ENCODE data around the gene SNRPA.
"Not testable (repeated sequence)": the region's sequence is repeated elsewhere in the genome, so short reads cannot be mapped to it uniquely, and the experiment has no call there.

The SNRPA gene

DNA sequence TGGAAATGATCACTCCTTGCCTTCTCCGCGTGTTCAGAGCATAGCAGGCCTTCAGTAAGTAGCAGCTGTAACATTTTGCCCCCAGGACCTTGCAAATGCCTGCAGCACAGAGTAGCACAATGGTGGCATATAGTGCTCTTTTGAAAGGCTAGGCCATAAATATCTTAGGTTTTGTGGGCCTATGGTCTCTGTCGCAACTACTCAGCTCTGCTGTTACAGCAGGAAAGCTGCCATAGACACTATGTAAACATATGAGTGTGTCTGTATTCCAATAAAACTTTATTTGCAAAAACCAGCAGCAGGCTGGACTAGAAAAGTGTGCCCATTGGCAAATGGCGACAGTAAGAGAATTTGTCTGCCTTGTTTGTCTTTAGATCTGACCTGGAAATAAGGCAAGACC lies 24.7 kb upstream of the SNRPA start:
- no peak overlapping the region for H3K4me2 ChIP-seq (ENCODE audit: insufficient read depth, low read length)
- DNase-seq (no peak), ATAC-seq (ENCODE audit: insufficient read depth, low read depth) (no peak)
- H3K27me3 ChIP-seq (ENCODE audit: insufficient read depth, low read length, poor library complexity): no peaks in the 10 kb centered on the region
- no peak overlapping the region for H3K27ac ChIP-seq (ENCODE audit: low read length)
- no peak overlapping the region for H3K4me3 ChIP-seq (ENCODE audit: low read depth in 1 of 2, low read length in 2 of 2)
- no peaks in the 10 kb centered on the region for H4K20me1 ChIP-seq (ENCODE audit: insufficient read depth, low read length)
- H3K36me3 ChIP-seq (ENCODE audit: insufficient read depth, low read length): peaks cover 46% of the 10 kb centered on the region
- no peaks in the 10 kb centered on the region for H3K4me1 ChIP-seq (ENCODE audit: insufficient read depth, low read length)
- no peak overlapping the region for H3K9ac ChIP-seq (ENCODE audit: low read depth, low read length)
- peaks cover 9% of the 10 kb centered on the region; the same call in 1 of the 2 replicates for H3K79me2 ChIP-seq (ENCODE audit: insufficient read depth, low read length)
- H3K9me3 ChIP-seq (ENCODE audit: insufficient read depth, low read length, severe bottlenecking): no peaks in the 10 kb centered on the region
- H2AFZ ChIP-seq (ENCODE audit: low read depth, low read length): no peak overlapping the region
- TF ChIP-seq EZH2 (IDR thresholded peaks at IDR 0.05; ENCODE audit: borderline replicate concordance, low read depth, low read length, severe bottlenecking): no peak
- TF ChIP-seq, protein P1, sequence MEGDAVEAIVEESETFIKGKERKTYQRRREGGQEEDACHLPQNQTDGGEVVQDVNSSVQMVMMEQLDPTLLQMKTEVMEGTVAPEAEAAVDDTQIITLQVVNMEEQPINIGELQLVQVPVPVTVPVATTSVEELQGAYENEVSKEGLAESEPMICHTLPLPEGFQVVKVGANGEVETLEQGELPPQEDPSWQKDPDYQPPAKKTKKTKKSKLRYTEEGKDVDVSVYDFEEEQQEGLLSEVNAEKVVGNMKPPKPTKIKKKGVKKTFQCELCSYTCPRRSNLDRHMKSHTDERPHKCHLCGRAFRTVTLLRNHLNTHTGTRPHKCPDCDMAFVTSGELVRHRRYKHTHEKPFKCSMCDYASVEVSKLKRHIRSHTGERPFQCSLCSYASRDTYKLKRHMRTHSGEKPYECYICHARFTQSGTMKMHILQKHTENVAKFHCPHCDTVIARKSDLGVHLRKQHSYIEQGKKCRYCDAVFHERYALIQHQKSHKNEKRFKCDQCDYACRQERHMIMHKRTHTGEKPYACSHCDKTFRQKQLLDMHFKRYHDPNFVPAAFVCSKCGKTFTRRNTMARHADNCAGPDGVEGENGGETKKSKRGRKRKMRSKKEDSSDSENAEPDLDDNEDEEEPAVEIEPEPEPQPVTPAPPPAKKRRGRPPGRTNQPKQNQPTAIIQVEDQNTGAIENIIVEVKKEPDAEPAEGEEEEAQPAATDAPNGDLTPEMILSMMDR (IDR thresholded peaks at IDR 0.05; ENCODE audit: borderline replicate concordance, extremely low read depth, low read length, poor library complexity, severe bottlenecking): no peak

DNA sequence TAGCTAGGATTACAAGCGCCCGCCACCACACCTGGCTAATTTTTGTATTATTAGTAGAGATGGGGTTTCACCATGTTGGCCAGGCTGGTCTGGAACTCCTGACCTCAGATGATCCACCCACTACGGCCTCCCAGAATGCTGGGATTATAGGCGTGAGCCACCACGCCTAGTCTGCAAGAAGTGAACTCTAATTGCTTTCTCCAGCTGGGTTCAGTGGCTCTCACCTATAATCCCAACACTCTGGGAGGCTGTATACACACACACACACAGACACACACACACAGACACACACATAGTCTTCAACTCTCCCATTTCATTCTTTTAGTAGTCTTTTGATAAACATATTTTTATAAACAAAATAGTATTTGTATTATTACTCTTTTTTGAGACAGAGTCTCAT lies 20.9 kb upstream of the SNRPA start:
- not testable (repeated sequence) for H3K79me2 ChIP-seq (ENCODE audit: insufficient read depth, low read length); H3K9ac ChIP-seq (ENCODE audit: low read depth, low read length); H2AFZ ChIP-seq (ENCODE audit: low read depth, low read length); H3K4me2 ChIP-seq (ENCODE audit: insufficient read depth, low read length); ATAC-seq (ENCODE audit: insufficient read depth, low read depth); H4K20me1 ChIP-seq (ENCODE audit: insufficient read depth, low read length); H3K4me3 ChIP-seq (ENCODE audit: low read depth in 1 of 2, low read length in 2 of 2); H3K27ac ChIP-seq (ENCODE audit: low read length); H3K9me3 ChIP-seq (ENCODE audit: insufficient read depth, low read length, severe bottlenecking); H3K27me3 ChIP-seq (ENCODE audit: insufficient read depth, low read length, poor library complexity); H3K4me1 ChIP-seq (ENCODE audit: insufficient read depth, low read length); DNase-seq
- H3K36me3 ChIP-seq (ENCODE audit: insufficient read depth, low read length): peaks cover 64% of the 10 kb centered on the region

DNA sequence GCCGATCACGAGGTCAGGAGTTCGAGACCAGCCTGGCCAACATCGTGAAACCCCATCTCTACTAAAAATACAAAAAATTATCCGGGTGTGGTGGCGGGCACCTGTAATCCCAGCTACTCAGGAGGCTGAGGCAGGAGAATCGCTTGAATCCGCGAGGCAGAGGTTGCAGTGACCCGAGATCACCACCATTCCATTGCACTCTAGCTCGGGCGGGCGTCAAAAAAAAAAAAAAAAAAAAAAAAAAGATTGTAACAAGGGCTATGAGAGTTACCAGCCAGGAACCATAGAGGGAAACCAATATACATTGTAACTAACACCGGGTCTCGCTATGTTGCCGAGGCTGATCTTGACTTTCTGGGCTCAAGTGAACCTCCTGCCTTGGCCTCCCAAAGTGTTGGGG lies 18.7 kb upstream of the SNRPA start:
- not testable (repeated sequence) for H3K9ac ChIP-seq (ENCODE audit: low read depth, low read length); ATAC-seq (ENCODE audit: insufficient read depth, low read depth); DNase-seq; H3K27me3 ChIP-seq (ENCODE audit: insufficient read depth, low read length, poor library complexity); H3K4me2 ChIP-seq (ENCODE audit: insufficient read depth, low read length); H3K4me3 ChIP-seq (ENCODE audit: low read depth in 1 of 2, low read length in 2 of 2); H4K20me1 ChIP-seq (ENCODE audit: insufficient read depth, low read length); H3K4me1 ChIP-seq (ENCODE audit: insufficient read depth, low read length); H3K79me2 ChIP-seq (ENCODE audit: insufficient read depth, low read length); H3K9me3 ChIP-seq (ENCODE audit: insufficient read depth, low read length, severe bottlenecking); H3K27ac ChIP-seq (ENCODE audit: low read length); H2AFZ ChIP-seq (ENCODE audit: low read depth, low read length)
- H3K36me3 ChIP-seq (ENCODE audit: insufficient read depth, low read length): peaks cover 64% of the 10 kb centered on the region

DNA sequence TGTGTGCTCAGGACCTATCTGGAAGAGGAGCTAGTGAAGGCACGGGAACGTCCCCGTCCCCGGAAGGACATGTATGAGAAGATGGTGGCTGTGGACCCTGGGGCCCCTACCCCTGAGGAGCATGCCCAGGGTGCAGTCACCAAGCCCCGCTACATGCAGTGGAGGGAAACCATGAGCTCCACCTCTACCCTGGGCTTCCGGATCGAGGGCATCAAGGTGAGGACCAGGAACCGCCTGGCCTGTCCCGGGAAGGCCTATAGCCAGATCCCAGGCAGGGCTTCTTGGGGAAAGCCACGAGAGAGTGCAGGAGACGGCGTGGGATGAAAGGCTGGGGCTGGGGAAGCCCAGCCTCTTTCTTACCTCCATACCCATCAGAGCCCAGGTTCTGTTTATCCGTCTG lies 17.9 kb upstream of the SNRPA start:
- no peak overlapping the region for H3K4me3 ChIP-seq (ENCODE audit: low read depth in 1 of 2, low read length in 2 of 2)
- H3K27me3 ChIP-seq (ENCODE audit: insufficient read depth, low read length, poor library complexity): no peaks in the 10 kb centered on the region
- H3K27ac ChIP-seq (ENCODE audit: low read length): no peak overlapping the region
- ATAC-seq (ENCODE audit: insufficient read depth, low read depth) (no peak), DNase-seq (no peak)
- H3K4me1 ChIP-seq (ENCODE audit: insufficient read depth, low read length): no peaks in the 10 kb centered on the region
- no peak for TF ChIP-seq EZH2 (IDR thresholded peaks at IDR 0.05; ENCODE audit: borderline replicate concordance, low read depth, low read length, severe bottlenecking)
- TF ChIP-seq, protein P1 (IDR thresholded peaks at IDR 0.05; ENCODE audit: borderline replicate concordance, extremely low read depth, low read length, poor library complexity, severe bottlenecking): no peak
- H3K9me3 ChIP-seq (ENCODE audit: insufficient read depth, low read length, severe bottlenecking): no peaks in the 10 kb centered on the region
- no peaks in the 10 kb centered on the region for H3K79me2 ChIP-seq (ENCODE audit: insufficient read depth, low read length)
- H3K9ac ChIP-seq (ENCODE audit: low read depth, low read length): no peak overlapping the region
- H2AFZ ChIP-seq (ENCODE audit: low read depth, low read length): no peak overlapping the region
- H4K20me1 ChIP-seq (ENCODE audit: insufficient read depth, low read length): no peaks in the 10 kb centered on the region
- H3K4me2 ChIP-seq (ENCODE audit: insufficient read depth, low read length): no peak overlapping the region
- H3K36me3 ChIP-seq (ENCODE audit: insufficient read depth, low read length): peaks cover 64% of the 10 kb centered on the region
